Ascending aorta (tissue), 2 donors: ENCODE data around the gene STK17A. TPM values are rescaled to one million over a fixed set of nuclear protein-coding genes. Genes with fewer than 3 reads are reported as not detected.
"Not testable (repeated sequence)": the region's sequence is repeated elsewhere in the genome, so short reads cannot be mapped to it uniquely, and the experiment has no call there.

Source experiments
- DNase-seq, 2 donors: peaks; one replicate each; pipeline ENCODE4 v3.0.0-alpha.2; 2019; ENCODE audit warnings: low spot score in 2 of 2
- H3K27ac ChIP-seq, 2 donors: fragments of 200-600 bp; sonication (generic); one replicate each; pipeline ENCODE4 v1.5.1; 2016 to 2017; ENCODE audit warnings: mild to moderate bottlenecking in 1 of 2
- H3K27me3 ChIP-seq: fragments of 200-600 bp; sonication (generic); one replicate; pipeline ENCODE4 v1.5.1; 2017
- H3K36me3 ChIP-seq, 2 donors: fragments of 200-600 bp; sonication (generic); one replicate each; pipeline ENCODE4 v1.5.1; 2016
- H3K4me1 ChIP-seq, 2 donors: fragments of 200-600 bp; sonication (generic); one replicate each; pipeline ENCODE4 v1.5.1; 2016 to 2017; ENCODE audit warnings: mild to moderate bottlenecking in 1 of 2
- H3K4me3 ChIP-seq, 2 donors: fragments of 200-600 bp; sonication (generic); one replicate each; pipeline ENCODE4 v1.5.1; 2016 to 2017; ENCODE audit warnings: mild to moderate bottlenecking in 1 of 2
- H3K9me3 ChIP-seq, 2 donors: fragments of 200-600 bp; sonication (generic); one replicate each; pipeline ENCODE4 v1.5.1; 2016
- intact Hi-C: fragments of 100-400 bp; cut with DNase I; formaldehyde crosslinking; loops from one replicate; pipeline ENCODE4 v1.15.1; 2023
- total RNA-seq: library from RNA; depleted of rRNA; stranded (reverse); fragments of >200 nt; gene quantifications from one replicate; pipeline ENCODE4 v1.1.0, GENCODE V29; 2016
- TF ChIP-seq, protein P1 (sequence below), 3 experiments: fragments of 200-600 bp in 2 of 3; fragments of 450-650 bp in 1 of 3; sonication (generic) in 2 of 3; IDR thresholded peaks; one replicate each; pipeline ENCODE4 v1.5.1; 2016 to 2019; ENCODE audit warnings: antibody characterized with exemption in 3 of 3, mild to moderate bottlenecking in 1 of 3, moderate library complexity in 1 of 3

STK17A gene
- total RNA-seq, 1 donor from 2014 or later = 9.6 TPM

DNA sequence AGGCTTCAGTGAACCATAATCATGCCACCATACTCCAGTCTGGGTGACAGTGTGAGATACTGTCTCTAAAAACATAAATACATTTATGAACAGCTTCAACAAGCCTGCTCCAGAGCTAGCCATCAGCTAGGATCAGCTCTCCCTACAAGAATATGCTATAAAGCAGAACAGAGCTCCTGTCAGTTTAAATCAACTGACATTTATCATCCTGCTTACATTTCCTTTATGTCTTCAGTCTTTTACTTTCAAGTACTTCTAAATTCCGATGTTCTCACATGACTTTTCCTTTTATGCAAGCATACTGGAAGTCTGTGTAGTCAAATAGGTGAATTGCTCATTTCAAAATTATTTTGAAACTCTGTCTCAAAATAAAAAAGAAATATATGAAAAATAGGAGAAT, 81.8 kb downstream of the STK17A start:
- H3K27me3 ChIP-seq = no peaks in the 10 kb centered on the region
- no peaks in the 10 kb centered on the region for H3K36me3 ChIP-seq
- intact Hi-C loops = no loop called here
- peaks cover 0 to 11% of the 10 kb centered on the region in 2 donors for H3K4me1 ChIP-seq
- no peak overlapping the region for H3K27ac ChIP-seq
- TF ChIP-seq, protein P1, sequence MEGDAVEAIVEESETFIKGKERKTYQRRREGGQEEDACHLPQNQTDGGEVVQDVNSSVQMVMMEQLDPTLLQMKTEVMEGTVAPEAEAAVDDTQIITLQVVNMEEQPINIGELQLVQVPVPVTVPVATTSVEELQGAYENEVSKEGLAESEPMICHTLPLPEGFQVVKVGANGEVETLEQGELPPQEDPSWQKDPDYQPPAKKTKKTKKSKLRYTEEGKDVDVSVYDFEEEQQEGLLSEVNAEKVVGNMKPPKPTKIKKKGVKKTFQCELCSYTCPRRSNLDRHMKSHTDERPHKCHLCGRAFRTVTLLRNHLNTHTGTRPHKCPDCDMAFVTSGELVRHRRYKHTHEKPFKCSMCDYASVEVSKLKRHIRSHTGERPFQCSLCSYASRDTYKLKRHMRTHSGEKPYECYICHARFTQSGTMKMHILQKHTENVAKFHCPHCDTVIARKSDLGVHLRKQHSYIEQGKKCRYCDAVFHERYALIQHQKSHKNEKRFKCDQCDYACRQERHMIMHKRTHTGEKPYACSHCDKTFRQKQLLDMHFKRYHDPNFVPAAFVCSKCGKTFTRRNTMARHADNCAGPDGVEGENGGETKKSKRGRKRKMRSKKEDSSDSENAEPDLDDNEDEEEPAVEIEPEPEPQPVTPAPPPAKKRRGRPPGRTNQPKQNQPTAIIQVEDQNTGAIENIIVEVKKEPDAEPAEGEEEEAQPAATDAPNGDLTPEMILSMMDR (IDR thresholded peaks at IDR 0.05) = no peak
- H3K4me3 ChIP-seq = no peak overlapping the region
- H3K9me3 ChIP-seq = no peaks in the 10 kb centered on the region
- no peak for DNase-seq

DNA sequence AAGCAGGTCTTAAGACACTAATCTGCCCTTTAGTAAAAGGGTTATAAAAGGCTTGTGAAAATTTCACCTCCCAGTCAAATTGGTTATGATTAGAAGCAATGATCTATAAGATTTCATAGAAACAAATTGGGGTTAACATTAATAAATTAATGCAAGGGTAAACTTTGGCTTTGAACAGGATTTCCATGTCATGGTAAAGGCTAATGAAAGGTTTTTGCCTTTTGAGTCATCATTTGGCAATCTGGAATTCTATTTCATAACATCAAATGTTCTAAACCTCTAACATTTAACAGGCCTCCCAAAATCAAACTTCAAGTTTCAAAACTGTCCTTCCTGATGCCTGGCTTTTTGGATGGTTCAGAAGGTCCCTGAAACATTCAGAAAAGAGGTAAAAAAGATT, 84.0 kb downstream of the STK17A start:
- no peaks in the 10 kb centered on the region for H3K9me3 ChIP-seq
- H3K36me3 ChIP-seq = no peaks in the 10 kb centered on the region
- peaks cover 0 to 7% of the 10 kb centered on the region in 2 donors for H3K4me1 ChIP-seq
- no peaks in the 10 kb centered on the region for H3K27me3 ChIP-seq
- TF ChIP-seq, protein P1 (IDR thresholded peaks at IDR 0.05) = no peak
- no peak overlapping the region for H3K4me3 ChIP-seq
- no peak overlapping the region for H3K27ac ChIP-seq
- no peak for DNase-seq
- intact Hi-C loops = no loop called here

DNA sequence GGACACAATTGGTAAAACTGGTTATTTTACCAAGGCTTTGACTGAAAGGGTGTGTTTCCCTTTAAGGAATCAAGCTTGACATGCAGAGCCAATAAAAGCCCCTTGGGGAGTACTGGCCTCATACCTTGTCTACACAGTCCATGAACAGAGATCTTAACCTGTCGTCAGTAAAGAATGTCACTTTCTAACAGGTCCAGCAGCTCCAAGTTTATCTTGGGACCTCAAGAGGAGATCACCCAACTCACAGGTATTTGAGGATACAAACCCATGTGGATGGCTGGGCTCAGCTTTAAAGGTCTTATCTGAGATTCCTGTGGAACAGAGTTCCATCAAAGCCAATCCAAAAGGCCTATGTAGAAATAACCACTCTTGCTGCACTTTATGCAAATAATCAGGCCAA, 85.1 kb downstream of the STK17A start:
- intact Hi-C loops = loop anchor here (2.0 kb wide), 1 partner anchor 13 kb away; no protein-coding TSS in a partner anchor
- no peaks in the 10 kb centered on the region for H3K27me3 ChIP-seq

DNA sequence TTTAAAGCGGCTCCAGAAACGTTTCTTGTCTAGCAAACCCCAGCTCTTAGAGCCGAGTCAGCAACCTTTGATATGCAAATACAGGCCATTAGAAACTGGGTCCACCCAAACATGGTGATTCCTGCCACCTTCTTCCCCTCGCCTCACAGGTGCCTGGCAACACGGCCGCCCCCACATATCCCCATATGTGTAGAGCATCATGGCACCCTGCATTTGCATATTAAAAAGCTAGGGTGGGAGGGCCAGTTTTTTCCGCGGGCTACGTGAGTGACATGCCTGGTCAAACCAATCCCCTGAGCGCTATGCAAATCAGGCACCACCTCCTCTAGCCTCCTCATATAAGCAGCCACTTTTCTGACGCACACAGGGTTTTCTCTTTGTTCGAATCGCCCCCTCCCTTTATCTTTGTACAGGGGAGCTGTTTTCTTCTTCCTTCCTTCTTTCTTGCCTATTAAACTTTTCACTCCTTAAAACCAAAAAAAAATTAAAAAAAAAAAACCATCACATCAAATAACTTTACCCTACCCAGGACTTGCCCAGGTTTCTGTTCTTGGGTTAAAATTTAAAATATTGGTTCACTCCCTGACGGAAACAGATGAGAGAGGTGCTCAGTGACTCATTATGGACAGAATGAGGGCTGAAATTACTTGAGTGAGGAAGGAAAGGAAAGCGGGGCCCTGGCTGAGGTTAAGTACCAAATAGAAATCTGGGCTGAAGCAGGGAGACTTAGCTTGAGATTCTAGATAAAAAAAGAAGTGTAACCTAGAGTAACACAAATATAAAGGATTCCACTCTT, 86.6 kb downstream of the STK17A start:
- Histone ChIP-seq H3K27ac (no peak overlapping the region), H3K27me3 (no peaks in the 10 kb centered on the region), H3K36me3 (no peaks in the 10 kb centered on the region), H3K4me3 (no peak overlapping the region), H3K9me3 (no peaks in the 10 kb centered on the region), H3K4me1 (peaks cover 0 to 12% of the 10 kb centered on the region in 2 donors)
- DNase-seq = no peak
- TF ChIP-seq, protein P1 (IDR thresholded peaks at IDR 0.05) = no peak
- intact Hi-C loops = loop anchor here (2.0 kb wide), 1 partner anchor 15 kb away; no protein-coding TSS in a partner anchor

More for the DNA sequence above, 85.1 kb downstream of the STK17A start:
- Histone ChIP-seq H3K27ac (no peak overlapping the region), H3K36me3 (no peaks in the 10 kb centered on the region), H3K4me1 (peaks cover 0 to 7% of the 10 kb centered on the region in 2 donors), H3K4me3 (no peak overlapping the region), H3K9me3 (no peaks in the 10 kb centered on the region)
- DNase-seq = no peak
- TF ChIP-seq, protein P1 (IDR thresholded peaks at IDR 0.05) = no peak

DNA sequence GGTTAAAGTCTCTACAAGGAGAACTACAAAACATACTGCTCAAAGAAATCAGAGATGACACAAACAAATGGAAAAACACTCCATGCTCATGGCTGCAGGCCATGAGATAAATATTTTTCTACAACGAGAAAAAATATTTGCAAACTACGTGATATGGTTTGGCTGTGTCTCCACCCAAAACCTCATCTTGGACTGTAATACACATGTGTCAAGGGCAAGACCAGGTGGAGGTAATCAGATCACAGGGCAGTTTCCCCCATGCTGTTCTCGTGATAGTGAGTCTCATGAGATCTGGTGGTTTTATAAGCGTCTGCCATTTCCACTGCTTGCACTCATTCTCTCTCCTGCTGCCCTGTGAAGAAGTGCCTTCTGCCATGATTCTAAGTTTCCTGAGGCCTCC, 88.6 kb downstream of the STK17A start:
- no peak overlapping the region for H3K4me3 ChIP-seq
- no peaks in the 10 kb centered on the region for H3K9me3 ChIP-seq
- intact Hi-C loops = no loop called here
- no peaks in the 10 kb centered on the region for H3K27me3 ChIP-seq
- no peak overlapping the region for H3K27ac ChIP-seq
- TF ChIP-seq, protein P1 (IDR thresholded peaks at IDR 0.05) = no peak
- no peak for DNase-seq
- peaks cover 0 to 10% of the 10 kb centered on the region in 2 donors for H3K4me1 ChIP-seq
- H3K36me3 ChIP-seq = no peaks in the 10 kb centered on the region

DNA sequence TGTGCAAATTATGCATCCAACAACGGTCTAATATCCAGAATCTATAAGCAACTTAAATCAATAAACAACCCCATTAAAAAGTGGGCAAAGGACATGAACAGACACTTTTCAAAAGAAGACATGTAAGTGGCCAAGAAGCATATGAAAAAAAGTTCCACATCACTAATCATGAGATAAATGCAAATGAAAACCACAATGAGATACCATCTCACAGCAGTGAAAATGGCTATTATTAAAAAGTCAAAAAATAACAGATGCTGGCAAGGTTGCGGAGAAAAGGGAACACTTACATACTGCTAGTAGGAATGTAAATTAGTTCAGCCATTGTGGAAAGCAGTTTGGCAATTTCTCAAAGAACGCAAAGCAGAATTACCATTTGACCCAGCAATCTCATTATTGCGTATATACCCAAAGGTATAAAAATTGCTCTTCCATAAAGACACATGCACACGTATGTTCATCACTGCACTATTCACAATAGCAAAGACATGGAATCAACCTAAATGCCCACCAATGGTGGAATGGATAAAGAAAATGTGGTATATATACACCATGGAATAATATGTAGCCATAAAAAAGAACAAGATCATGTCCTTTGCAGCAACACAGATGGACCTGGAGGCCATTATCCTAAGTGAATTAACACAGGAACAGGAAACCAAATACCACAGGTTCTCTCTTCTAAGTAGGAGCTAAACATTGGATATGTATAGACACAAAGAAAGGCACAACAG, 90.5 kb downstream of the STK17A start:
- H3K27ac ChIP-seq, H3K9me3 ChIP-seq, H3K4me3 ChIP-seq, H3K36me3 ChIP-seq, H3K4me1 ChIP-seq, H3K27me3 ChIP-seq, intact Hi-C loops, DNase-seq: not testable (repeated sequence)
